Fibroblast of skin of right biceps (primary cell): Measurements from ENCODE around the gene THBS1.

ENCODE experiments used
- DNase-seq: peaks from one replicate; pipeline ENCODE4 v3.0.0-alpha.2; 2013

The THBS1 gene

GRCh38 chr15:39609166-39609916, 28.5 kb downstream of the THBS1 start:
- DNase-seq = no peak

- no peak for DNase-seq
Measured at GRCh38 chr15:39610665-39611064, 29.8 kb downstream of the THBS1 start.

GRCh38 chr15:39613271-39613670, 32.4 kb downstream of the THBS1 start:
- DNase-seq = peak; percentile 27

GRCh38 chr15:39613861-39614260, 33.0 kb downstream of the THBS1 start:
- DNase-seq = no peak

- no peak for DNase-seq
Measured at GRCh38 chr15:39616731-39617455, 36.0 kb downstream of the THBS1 start.

- no peak for DNase-seq
Measured at GRCh38 chr15:39618063-39618823, 37.4 kb downstream of the THBS1 start.

- DNase-seq = no peak
Measured at GRCh38 chr15:39621210-39621609, 40.3 kb downstream of the THBS1 start.

GRCh38 chr15:39621976-39622375, 41.1 kb downstream of the THBS1 start:
- no peak for DNase-seq

- no peak for DNase-seq
Measured at GRCh38 chr15:39622660-39623516, 42.0 kb downstream of the THBS1 start.

GRCh38 chr15:39623529-39623931, 42.7 kb downstream of the THBS1 start:
- no peak for DNase-seq

GRCh38 chr15:39624806-39625205, 43.9 kb downstream of the THBS1 start:
- DNase-seq = peak; percentile 85

- DNase-seq = no peak
Measured at GRCh38 chr15:39625451-39625850, 44.6 kb downstream of the THBS1 start.

GRCh38 chr15:39625856-39626255, 45.0 kb downstream of the THBS1 start:
- peak; percentile 43 for DNase-seq

- no peak for DNase-seq
Measured at GRCh38 chr15:39627451-39628143, 46.7 kb downstream of the THBS1 start.

GRCh38 chr15:39628144-39628508, 47.2 kb downstream of the THBS1 start:
- DNase-seq = no peak

GRCh38 chr15:39628546-39629257, 47.8 kb downstream of the THBS1 start:
- no peak for DNase-seq

- DNase-seq = peak; percentile 33
Measured at GRCh38 chr15:39629371-39629770, 48.5 kb downstream of the THBS1 start.

GRCh38 chr15:39629906-39630305, 49.0 kb downstream of the THBS1 start:
- no peak for DNase-seq

- DNase-seq = peak; percentile 49
Measured at GRCh38 chr15:39631357-39631756, 50.5 kb downstream of the THBS1 start.

GRCh38 chr15:39638041-39638440, 57.2 kb downstream of the THBS1 start:
- no peak for DNase-seq

- DNase-seq = no peak
Measured at GRCh38 chr15:39639037-39639436, 58.2 kb downstream of the THBS1 start.
